HEK293T (cell line): Measurements from ENCODE around the gene FGFBP1.

ENCODE experiments used
- CTBP1 ChIP-seq: fragments of 450-650 bp; IDR thresholded peaks from 2 replicates; pipeline ENCODE4 v1.6.1; 2016; ENCODE audit warnings: borderline replicate concordance
- ELF4 ChIP-seq: fragments of 450-650 bp; IDR thresholded peaks from 2 replicates; pipeline ENCODE4 v1.6.1; 2017; ENCODE audit warnings: antibody characterized with exemption
- FOXA1 ChIP-seq: fragments of 450-650 bp; IDR thresholded peaks from 2 replicates; pipeline ENCODE4 v1.6.1; 2016; ENCODE audit warnings: mild to moderate bottlenecking
- FOXK2 ChIP-seq: fragments of 450-650 bp; IDR thresholded peaks from 2 replicates; pipeline ENCODE4 v1.6.1; 2016; ENCODE audit warnings: mild to moderate bottlenecking
- FOXM1 ChIP-seq: fragments of 450-650 bp; IDR thresholded peaks from 2 replicates; pipeline ENCODE4 v1.6.1; 2017; ENCODE audit warnings: mild to moderate bottlenecking, borderline replicate concordance
- HDGF ChIP-seq: fragments of 450-650 bp; IDR thresholded peaks from 2 replicates; pipeline ENCODE4 v1.6.1; 2017; ENCODE audit warnings: antibody characterized with exemption, borderline replicate concordance
- LEF1 ChIP-seq: fragments of 450-650 bp; IDR thresholded peaks from 2 replicates; pipeline ENCODE4 v1.6.1; 2017; ENCODE audit warnings: mild to moderate bottlenecking, borderline replicate concordance
- SP1 ChIP-seq: fragments of 450-650 bp; IDR thresholded peaks from 2 replicates; pipeline ENCODE4 v1.6.1; 2017
- SUZ12 ChIP-seq: fragments of 450-650 bp; IDR thresholded peaks from 2 replicates; pipeline ENCODE4 v1.6.1; 2016; ENCODE audit warnings: mild to moderate bottlenecking
- TF ChIP-seq, protein P1 (sequence below): fragments of 450-650 bp; IDR thresholded peaks from 2 replicates; pipeline ENCODE4 v1.6.1; 2016

DNA sequence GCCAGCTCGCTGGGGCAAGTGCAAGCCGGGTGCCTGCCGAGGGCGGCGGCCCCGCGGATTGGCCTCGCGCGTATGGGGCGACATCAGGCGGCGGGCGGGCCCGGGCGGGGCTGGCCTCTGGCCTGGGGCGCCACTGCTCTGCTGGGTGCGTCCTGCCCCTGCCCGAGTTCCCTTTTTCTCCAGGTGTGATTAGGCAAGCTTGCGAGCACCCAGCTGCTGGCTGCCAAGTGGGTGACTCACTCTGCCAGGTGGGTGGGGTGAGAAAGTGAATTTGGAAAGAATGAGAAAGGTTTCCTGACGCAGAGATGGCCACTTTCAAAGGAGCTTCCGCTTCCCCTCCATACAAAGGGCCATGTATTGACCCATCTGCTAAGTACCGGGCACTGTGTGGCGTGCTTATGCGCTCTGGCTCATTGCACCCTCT is 32.5 kb downstream of the FGFBP1 start:
- no peak for TF ChIP-seq SP1
- no peak for TF ChIP-seq HDGF
- no peak for TF ChIP-seq FOXA1
- no peak for TF ChIP-seq SUZ12
- TF ChIP-seq CTBP1: no peak
- TF ChIP-seq LEF1: no peak
- TF ChIP-seq FOXK2: no peak
- TF ChIP-seq, protein P1, sequence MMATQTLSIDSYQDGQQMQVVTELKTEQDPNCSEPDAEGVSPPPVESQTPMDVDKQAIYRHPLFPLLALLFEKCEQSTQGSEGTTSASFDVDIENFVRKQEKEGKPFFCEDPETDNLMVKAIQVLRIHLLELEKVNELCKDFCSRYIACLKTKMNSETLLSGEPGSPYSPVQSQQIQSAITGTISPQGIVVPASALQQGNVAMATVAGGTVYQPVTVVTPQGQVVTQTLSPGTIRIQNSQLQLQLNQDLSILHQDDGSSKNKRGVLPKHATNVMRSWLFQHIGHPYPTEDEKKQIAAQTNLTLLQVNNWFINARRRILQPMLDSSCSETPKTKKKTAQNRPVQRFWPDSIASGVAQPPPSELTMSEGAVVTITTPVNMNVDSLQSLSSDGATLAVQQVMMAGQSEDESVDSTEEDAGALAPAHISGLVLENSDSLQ: no peak
- TF ChIP-seq ELF4: no peak
- TF ChIP-seq FOXM1: no peak
